Renal cortical epithelial cell (primary cell): ENCODE data around the gene PSMA8. TPM values are rescaled to one million over a fixed set of nuclear protein-coding genes. Genes with fewer than 3 reads are reported as not detected.
"Not testable (repeated sequence)": the region's sequence is repeated elsewhere in the genome, so short reads cannot be mapped to it uniquely, and the experiment has no call there.

Experiments used
- DNase-seq: peaks from one replicate; pipeline ENCODE4 v3.0.0-alpha.2; 2011; ENCODE audit warnings: low read depth
- total RNA-seq: library from RNA; depleted of rRNA; stranded (reverse); fragments of >200 nt; gene quantifications from 2 replicates; pipeline ENCODE4 v1.2.3, GENCODE V29; 2014

The PSMA8 gene
- total RNA-seq, 1 donor from 2014 or later, result not detected

DNA sequence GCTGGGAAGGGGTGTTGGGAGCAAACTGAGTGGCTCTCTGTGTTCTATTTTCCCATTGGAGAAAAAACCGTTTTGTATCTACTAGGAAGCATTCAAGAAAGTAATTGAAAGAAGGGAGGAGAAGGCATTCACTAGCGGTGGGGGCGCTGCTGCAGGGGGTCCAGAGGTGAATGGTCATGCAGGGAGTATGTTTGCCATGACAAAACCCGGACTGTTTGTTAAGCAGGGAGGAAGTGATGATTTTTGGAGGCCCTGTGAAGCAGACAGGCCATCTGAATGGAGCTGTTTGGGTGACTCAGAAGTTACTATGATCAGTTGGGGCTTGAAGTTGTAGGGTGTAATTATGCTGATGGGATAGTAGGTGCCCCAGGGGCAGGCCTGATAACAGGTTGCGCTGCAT, 99.5 kb downstream of the PSMA8 start:
- no peak for DNase-seq

DNA sequence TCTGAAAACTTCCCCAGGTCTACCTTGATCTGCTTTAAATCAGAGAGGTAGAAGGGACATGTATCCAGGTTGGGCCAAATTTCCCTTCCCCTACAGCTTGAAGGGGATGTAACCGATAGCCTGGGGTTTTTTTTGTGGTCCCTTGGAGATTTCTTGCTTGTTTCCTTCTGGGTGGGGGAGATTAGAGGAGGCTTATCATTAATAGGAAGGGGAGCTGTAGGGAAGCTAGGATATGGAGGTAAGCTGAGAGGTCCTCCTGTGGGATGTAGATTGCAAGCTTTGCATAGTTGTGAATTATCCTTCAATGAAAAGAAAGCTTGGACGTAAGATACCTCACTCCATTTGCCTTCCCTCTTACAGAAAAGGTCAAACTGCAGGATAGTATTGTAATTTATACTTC, 103.7 kb downstream of the PSMA8 start:
- DNase-seq, result not testable (repeated sequence)

DNA sequence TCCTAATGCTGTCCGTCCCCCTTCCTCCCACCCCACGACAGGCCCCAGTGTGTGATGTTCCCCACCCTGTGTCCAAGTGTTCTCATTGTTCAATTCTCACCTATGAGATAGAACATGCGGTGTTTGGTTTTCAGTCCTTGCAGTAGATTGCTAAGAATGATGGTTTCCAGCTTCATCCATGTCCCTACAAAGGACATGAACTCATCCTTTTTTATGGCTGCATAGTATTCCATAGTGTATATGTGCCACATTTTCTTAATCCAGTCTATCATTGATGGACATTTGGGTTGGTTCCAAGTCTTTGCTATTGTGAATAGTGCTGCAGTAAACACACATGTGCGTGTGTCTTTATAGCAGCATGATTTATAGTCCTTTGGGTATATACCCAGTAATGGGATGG, 105.0 kb downstream of the PSMA8 start:
- DNase-seq, result not testable (repeated sequence)

DNA sequence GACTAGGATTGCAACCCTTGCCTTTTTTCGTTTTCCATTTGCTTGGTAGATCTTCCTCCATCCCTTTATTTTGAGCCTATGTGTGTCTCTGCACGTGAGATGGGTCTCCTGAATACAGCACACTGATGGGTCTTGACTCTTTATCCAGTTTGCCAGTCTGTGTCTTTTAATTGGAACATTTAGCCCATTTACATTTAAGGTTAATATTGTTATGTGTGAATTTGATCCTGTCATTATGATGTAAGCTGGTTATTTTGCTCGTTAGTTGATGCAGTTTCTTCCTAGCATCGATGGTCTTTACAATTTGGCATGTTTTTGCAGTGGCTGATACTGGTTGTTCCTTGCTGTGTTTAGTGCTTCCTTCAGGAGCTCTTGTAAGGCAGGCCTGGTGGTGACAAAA, 108.7 kb downstream of the PSMA8 start:
- not testable (repeated sequence) for DNase-seq

Other genes starting within 250 kb of the PSMA8 start
- gene SS18, start 43.3 kb upstream of the PSMA8 start, total RNA-seq, result 135 and 189 TPM in 2 replicates
- gene TAF4B, start 92.6 kb downstream of the PSMA8 start, total RNA-seq, result 6.8 and 8.2 TPM in 2 replicates